GM12878 (cell line): ENCODE results near the gene ZNF431.

ENCODE experiments used
- BHLHE40 ChIP-seq, 2 experiments: fragments of 450-650 bp in 1 of 2; IDR thresholded peaks; 2 replicates each; pipeline ENCODE4 v1.6.1; 2011 to 2017; ENCODE audit warnings: low read depth in 2 of 2, borderline replicate concordance in 1 of 2, improper control_type of control experiment in 1 of 2, low read length in 1 of 2, mild to moderate bottlenecking in 1 of 2
- CREB1 ChIP-seq: IDR thresholded peaks from 2 replicates; pipeline ENCODE4 v1.6.1; 2012; ENCODE audit warnings: low read depth, mild to moderate bottlenecking, inconsistent platforms
- EGR1 ChIP-seq, 2 experiments: IDR thresholded peaks; 1 replicate in 1 of 2; 2 replicates in 1 of 2; pipeline ENCODE4 v1.6.1; 2011 to 2012; ENCODE audit warnings: low read depth in 2 of 2, low read length in 2 of 2, borderline replicate concordance in 1 of 2, mild to moderate bottlenecking in 1 of 2, moderate library complexity in 1 of 2
- JUND ChIP-seq: IDR thresholded peaks from 2 replicates; pipeline ENCODE4 v1.6.1; 2012; ENCODE audit warnings: low read depth, mild to moderate bottlenecking, low read length, improper control_type of control experiment, moderate library complexity
- POLR2A ChIP-seq: IDR thresholded peaks from 2 replicates; pipeline ENCODE4 v1.6.1; 2011; ENCODE audit warnings: low read depth, mild to moderate bottlenecking, low read length
- SMC3 ChIP-seq: IDR thresholded peaks from 2 replicates; pipeline ENCODE4 v1.6.1; 2011; ENCODE audit warnings: low read length, improper control_type of control experiment, borderline replicate concordance
- ZNF207 ChIP-seq: fragments of 450-650 bp; IDR thresholded peaks from 2 replicates; pipeline ENCODE4 v1.6.1; 2014; ENCODE audit warnings: antibody characterized with exemption, mild to moderate bottlenecking, borderline replicate concordance
- ZNF274 ChIP-seq: IDR thresholded peaks from one replicate; pipeline ENCODE4 v1.8.0; 2011; ENCODE audit not compliant: insufficient read length, insufficient read depth
- TF ChIP-seq, protein P1 (sequence below): IDR thresholded peaks from 2 replicates; pipeline ENCODE4 v1.6.1; 2011; ENCODE audit warnings: low read depth, mild to moderate bottlenecking, low read length, moderate library complexity, borderline replicate concordance; ENCODE audit errors: extremely low read depth
- TF ChIP-seq, protein P2 (sequence below), 3 experiments: IDR thresholded peaks in 2 of 3; conservative IDR thresholded peaks in 1 of 3; 2 replicates each; pipeline ENCODE4 v1.5.1; 2011; ENCODE audit warnings: low read depth in 3 of 3, low read length in 3 of 3, mild to moderate bottlenecking in 3 of 3, control low read depth in 2 of 3, moderate library complexity in 2 of 3, inconsistent platforms in 1 of 3, mixed read lengths in 1 of 3; ENCODE audit not compliant: control insufficient read depth in 2 of 3, insufficient read depth in 1 of 3; ENCODE audit errors: extremely low read depth in 1 of 3

DNA sequence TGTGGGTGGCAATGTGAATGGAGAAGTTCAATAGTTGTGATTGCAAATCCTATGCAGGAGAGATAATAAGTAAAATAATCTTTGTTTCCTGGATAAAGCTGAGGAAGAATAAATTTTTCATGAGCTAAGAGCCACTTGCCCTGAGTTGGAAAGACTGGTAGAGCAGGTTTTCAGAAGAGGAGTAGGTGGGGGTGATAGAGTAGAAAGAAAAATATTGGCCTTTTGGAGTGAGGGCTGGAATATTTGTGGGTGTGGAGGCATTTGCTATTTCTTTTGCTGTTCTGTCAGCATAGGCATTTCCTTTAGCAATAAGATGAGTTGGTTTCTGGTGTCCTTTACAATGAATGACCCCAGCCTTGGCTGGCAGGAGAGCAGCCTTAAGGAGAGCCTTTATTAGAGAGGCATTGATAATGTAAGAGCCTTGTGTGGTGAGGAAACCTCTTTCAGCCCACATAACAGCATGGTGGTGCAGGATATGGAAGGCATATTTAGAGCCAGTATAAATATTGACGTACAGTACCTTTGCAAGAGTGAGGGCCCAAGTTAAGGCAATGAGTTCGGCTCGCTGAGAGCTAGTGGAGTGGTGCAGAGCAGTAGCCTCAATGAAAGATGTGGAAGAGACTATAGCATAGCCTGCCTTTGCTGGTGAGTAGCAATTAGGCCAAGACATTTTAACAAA lies 11.6 kb upstream of the ZNF431 start:
- no peak for TF ChIP-seq POLR2A
- TF ChIP-seq, protein P1, sequence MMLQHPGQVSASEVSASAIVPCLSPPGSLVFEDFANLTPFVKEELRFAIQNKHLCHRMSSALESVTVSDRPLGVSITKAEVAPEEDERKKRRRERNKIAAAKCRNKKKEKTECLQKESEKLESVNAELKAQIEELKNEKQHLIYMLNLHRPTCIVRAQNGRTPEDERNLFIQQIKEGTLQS: no peak
- no peak for TF ChIP-seq CREB1
- TF ChIP-seq EGR1 (IDR thresholded peaks at IDR 0.05; ENCODE audit: borderline replicate concordance in 1 of 2, low read depth in 2 of 2, low read length in 2 of 2): no peak
- TF ChIP-seq JUND: no peak
- TF ChIP-seq ZNF274: no peak
- no peak for TF ChIP-seq BHLHE40 (IDR thresholded peaks at IDR 0.05; ENCODE audit: borderline replicate concordance in 1 of 2, low read depth in 2 of 2, low read length in 1 of 2)
- TF ChIP-seq SMC3: no peak
- no peak for TF ChIP-seq ZNF207
- TF ChIP-seq, protein P2, sequence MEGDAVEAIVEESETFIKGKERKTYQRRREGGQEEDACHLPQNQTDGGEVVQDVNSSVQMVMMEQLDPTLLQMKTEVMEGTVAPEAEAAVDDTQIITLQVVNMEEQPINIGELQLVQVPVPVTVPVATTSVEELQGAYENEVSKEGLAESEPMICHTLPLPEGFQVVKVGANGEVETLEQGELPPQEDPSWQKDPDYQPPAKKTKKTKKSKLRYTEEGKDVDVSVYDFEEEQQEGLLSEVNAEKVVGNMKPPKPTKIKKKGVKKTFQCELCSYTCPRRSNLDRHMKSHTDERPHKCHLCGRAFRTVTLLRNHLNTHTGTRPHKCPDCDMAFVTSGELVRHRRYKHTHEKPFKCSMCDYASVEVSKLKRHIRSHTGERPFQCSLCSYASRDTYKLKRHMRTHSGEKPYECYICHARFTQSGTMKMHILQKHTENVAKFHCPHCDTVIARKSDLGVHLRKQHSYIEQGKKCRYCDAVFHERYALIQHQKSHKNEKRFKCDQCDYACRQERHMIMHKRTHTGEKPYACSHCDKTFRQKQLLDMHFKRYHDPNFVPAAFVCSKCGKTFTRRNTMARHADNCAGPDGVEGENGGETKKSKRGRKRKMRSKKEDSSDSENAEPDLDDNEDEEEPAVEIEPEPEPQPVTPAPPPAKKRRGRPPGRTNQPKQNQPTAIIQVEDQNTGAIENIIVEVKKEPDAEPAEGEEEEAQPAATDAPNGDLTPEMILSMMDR (IDR thresholded peaks at IDR 0.05 in 2 of 3, conservative IDR thresholded peaks at IDR 0.05 in 1 of 3; ENCODE audit: control insufficient read depth in 2 of 3, extremely low read depth in 1 of 3, insufficient read depth in 1 of 3, low read depth in 3 of 3, low read length in 3 of 3): no peak
